ENCODE data around the gene CLN6. TPM values are rescaled to one million over a fixed set of nuclear protein-coding genes. Genes with fewer than 3 reads are reported as not detected.

The CLN6 gene
- total RNA-seq, 1 donor from 2014 or later, result 24.4 TPM

GRCh38 chr15:68252925-68253534, 23.5 kb upstream of the CLN6 start:
- Histone ChIP-seq H3F3A (ENCODE audit: low read depth) (peaks cover 12% of the 10 kb centered on the region), H3K79me2 (ENCODE audit: low read depth) (no peaks in the 10 kb centered on the region), H2AFZ (replicated peaks) (no peak overlapping the region), H3K9me3 (ENCODE audit: low read depth) (no peaks in the 10 kb centered on the region), H3K27me3 (no peaks in the 10 kb centered on the region), H4K20me1 (ENCODE audit: low read depth) (no peaks in the 10 kb centered on the region), H3K4me3 (no peak overlapping the region), H3K27ac (no peak overlapping the region), H3K4me2 (no peak overlapping the region), H3K36me3 (no peaks in the 10 kb centered on the region), H3K9ac (no peak overlapping the region), H3K4me1 (peaks cover 10% of the 10 kb centered on the region)
- peak; percentile 82 for DNase-seq (ENCODE audit: low spot score)
- H3K4me1 Mint-ChIP-seq, result no peaks in the 10 kb centered on the region
- H3K36me3 Mint-ChIP-seq, result no peaks in the 10 kb centered on the region
- H3K4me3 Mint-ChIP-seq, result no peak overlapping the region
- peaks cover 3% of the 10 kb centered on the region for H3K9me3 Mint-ChIP-seq
- TF ChIP-seq EZH2 (IDR thresholded peaks at IDR 0.05) (no peak), CTCF (IDR thresholded peaks at IDR 0.05) (peak; percentile 83)
- no peak overlapping the region for H3K27ac Mint-ChIP-seq
- H3K27me3 Mint-ChIP-seq (ENCODE audit: insufficient read depth, low read depth), result peaks cover 13% of the 10 kb centered on the region

GRCh38 chr15:68249058-68249713, 19.7 kb upstream of the CLN6 start:
- H3K27me3 ChIP-seq, result no peaks in the 10 kb centered on the region
- Mint-ChIP-seq H3K27me3 (ENCODE audit: insufficient read depth, low read depth) (peaks cover 4% of the 10 kb centered on the region), H3K27ac (no peak overlapping the region), H3K36me3 (no peaks in the 10 kb centered on the region), H3K9me3 (peaks cover 7% of the 10 kb centered on the region), H3K4me1 (no peaks in the 10 kb centered on the region), H3K4me3 (no peak overlapping the region)
- DNase-seq (ENCODE audit: low spot score), result no peak
- no peak overlapping the region for H3K27ac ChIP-seq
- H3F3A ChIP-seq (ENCODE audit: low read depth), result no peaks in the 10 kb centered on the region
- H3K9ac ChIP-seq, result no peak overlapping the region
- TF ChIP-seq EZH2phosphoT487 (IDR thresholded peaks at IDR 0.05) (no peak), EZH2 (IDR thresholded peaks at IDR 0.05) (no peak), CTCF (IDR thresholded peaks at IDR 0.05) (no peak)
- no peaks in the 10 kb centered on the region for H4K20me1 ChIP-seq (ENCODE audit: low read depth)
- no peak overlapping the region for H2AFZ ChIP-seq (replicated peaks)
- no peaks in the 10 kb centered on the region for H3K79me2 ChIP-seq (ENCODE audit: low read depth)
- H3K4me1 ChIP-seq, result no peaks in the 10 kb centered on the region
- H3K9me3 ChIP-seq (ENCODE audit: low read depth), result peaks cover 6% of the 10 kb centered on the region
- H3K4me3 ChIP-seq, result no peak overlapping the region
- H3K4me2 ChIP-seq, result no peak overlapping the region
- H3K36me3 ChIP-seq, result no peaks in the 10 kb centered on the region

GRCh38 chr15:68244235-68244634, 14.7 kb upstream of the CLN6 start:
- no peaks in the 10 kb centered on the region for H3F3A ChIP-seq (ENCODE audit: low read depth)
- no peaks in the 10 kb centered on the region for H3K36me3 ChIP-seq
- Mint-ChIP-seq H3K4me1 (peaks cover 10% of the 10 kb centered on the region), H3K4me3 (no peak overlapping the region), H3K9me3 (peaks cover 26% of the 10 kb centered on the region), H3K27ac (no peak overlapping the region), H3K36me3 (no peaks in the 10 kb centered on the region), H3K27me3 (ENCODE audit: insufficient read depth, low read depth) (peaks cover 2% of the 10 kb centered on the region)
- H3K4me3 ChIP-seq, result no peak overlapping the region
- no peak overlapping the region for H3K27ac ChIP-seq
- H3K9me3 ChIP-seq (ENCODE audit: low read depth), result peaks cover 8% of the 10 kb centered on the region
- no peak overlapping the region for H3K9ac ChIP-seq
- H3K4me2 ChIP-seq, result no peak overlapping the region
- peaks cover 11% of the 10 kb centered on the region for H3K4me1 ChIP-seq
- no peaks in the 10 kb centered on the region for H3K79me2 ChIP-seq (ENCODE audit: low read depth)
- TF ChIP-seq CTCF (IDR thresholded peaks at IDR 0.05) (no peak), EZH2phosphoT487 (IDR thresholded peaks at IDR 0.05) (no peak), EZH2 (IDR thresholded peaks at IDR 0.05) (no peak)
- no peak for DNase-seq (ENCODE audit: low spot score)
- H3K27me3 ChIP-seq, result no peaks in the 10 kb centered on the region
- H2AFZ ChIP-seq (replicated peaks), result no peak overlapping the region
- H4K20me1 ChIP-seq (ENCODE audit: low read depth), result no peaks in the 10 kb centered on the region
